Endometrial microvascular endothelial cells (primary cell): ENCODE results near the gene AAK1. TPM values are rescaled to one million over a fixed set of nuclear protein-coding genes. Genes with fewer than 3 reads are reported as not detected.

ENCODE experiments used
- in situ Hi-C: cut with HindIII; loops from 2 replicates; pipeline ENCODE4 v1.10.0; 2017; ENCODE audit warnings: low sequenced_read_pairs, low pct_unique_long_range_greater_than_20kb; ENCODE audit errors: inconsistent ontology term
- total RNA-seq: library from RNA; depleted of rRNA; stranded (reverse); fragments of >200 nt; gene quantifications from one replicate; pipeline ENCODE4 v1.2.3, GENCODE V29; 2015; ENCODE audit errors: inconsistent ontology term

AAK1 gene
- total RNA-seq, 1 donor from 2014 or later, result 47.8 TPM

DNA sequence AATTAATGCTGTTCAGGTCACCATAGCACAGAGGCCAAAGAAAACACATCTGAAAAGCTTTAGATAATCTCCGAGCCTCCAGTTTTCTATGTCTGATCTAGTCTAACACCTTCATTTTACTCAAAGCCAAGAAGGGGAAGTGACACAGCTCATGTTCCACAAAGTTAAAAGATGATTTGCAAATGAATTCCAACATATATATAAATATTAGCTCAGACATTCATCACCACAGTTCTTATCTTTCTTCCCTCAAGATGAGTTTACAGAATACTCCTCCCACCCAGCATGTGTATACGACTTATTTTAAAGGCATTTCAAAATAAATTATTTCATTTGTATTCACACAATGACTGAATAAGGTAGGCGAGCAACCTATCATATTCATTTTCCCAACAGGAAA, 82.4 kb downstream of the AAK1 start:
- in situ Hi-C loops, result loop anchor here (25.0 kb wide), 1 partner anchor 251 kb away; no protein-coding TSS in a partner anchor

DNA sequence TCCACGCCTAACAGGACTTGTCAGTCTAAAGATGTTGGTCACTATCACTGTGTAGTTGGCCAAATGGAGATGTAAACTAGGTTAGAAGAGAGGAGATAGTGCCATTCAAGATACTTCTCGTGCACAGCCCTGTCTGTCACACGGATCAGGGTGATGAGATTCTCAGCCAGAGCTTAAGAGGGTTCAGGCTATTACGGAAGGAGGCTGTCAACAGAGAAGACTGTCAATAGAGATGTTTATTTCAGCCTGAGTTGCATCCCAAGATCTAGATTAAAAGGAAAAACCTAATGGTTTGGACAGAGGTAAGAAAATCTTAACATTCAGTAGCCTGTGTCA, 83.4 kb downstream of the AAK1 start:
- in situ Hi-C loops, result loop anchor here (25.0 kb wide), 1 partner anchor 252 kb away; no protein-coding TSS in a partner anchor

DNA sequence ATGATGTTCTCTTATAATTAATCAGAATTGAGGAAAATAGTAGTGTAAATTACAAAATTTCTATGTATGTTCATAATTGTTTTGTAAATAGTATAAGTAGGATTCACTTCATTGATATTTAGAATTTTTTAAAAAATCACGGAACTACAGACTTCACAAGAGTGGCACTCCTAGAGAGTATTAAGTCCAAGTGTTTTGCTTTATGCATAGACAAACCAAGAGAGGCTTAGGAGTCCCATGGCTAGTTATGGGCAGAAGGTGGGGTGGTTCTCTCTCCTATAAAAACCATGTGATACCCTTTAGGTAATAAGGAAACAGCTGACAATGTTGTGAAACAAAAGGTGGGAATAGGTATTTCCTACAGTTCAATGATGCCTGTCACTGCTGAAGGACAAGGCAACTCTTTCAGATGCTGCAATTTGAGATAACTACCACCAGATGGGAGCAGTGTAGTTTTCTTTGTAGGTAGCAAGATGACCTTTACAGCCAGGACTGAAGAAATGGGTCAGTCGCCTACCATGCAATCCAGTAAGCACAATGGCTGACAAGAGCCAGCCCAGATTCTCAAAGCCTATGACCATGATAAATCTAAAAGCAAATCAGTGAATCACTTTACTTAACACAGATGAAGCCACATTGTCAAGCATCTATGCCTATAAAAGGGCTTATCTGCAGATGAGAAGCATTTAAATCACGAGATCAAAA, 83.9 kb downstream of the AAK1 start:
- in situ Hi-C loops, result loop anchor here (25.0 kb wide), 1 partner anchor 253 kb away; no protein-coding TSS in a partner anchor

DNA sequence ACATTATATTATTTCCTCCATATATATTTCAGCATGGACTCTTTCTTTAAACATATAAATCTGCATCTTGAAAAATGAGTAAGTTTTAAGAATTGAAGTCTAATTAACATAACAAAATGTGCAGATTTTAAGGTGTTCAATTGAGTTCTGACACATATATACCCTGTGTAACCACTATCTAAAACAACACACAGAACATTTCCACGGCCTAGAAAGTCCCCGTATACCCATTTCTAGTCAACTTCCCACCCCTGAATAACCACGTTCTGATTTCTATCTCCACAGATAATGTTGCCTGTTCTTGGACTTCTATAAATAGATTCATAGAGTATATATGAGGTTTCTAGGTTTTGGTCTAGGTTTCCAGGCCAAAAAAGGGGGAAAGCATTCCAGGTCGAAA, 87.5 kb downstream of the AAK1 start:
- in situ Hi-C loops, result loop anchor here (25.0 kb wide), 1 partner anchor 256 kb away; no protein-coding TSS in a partner anchor

DNA sequence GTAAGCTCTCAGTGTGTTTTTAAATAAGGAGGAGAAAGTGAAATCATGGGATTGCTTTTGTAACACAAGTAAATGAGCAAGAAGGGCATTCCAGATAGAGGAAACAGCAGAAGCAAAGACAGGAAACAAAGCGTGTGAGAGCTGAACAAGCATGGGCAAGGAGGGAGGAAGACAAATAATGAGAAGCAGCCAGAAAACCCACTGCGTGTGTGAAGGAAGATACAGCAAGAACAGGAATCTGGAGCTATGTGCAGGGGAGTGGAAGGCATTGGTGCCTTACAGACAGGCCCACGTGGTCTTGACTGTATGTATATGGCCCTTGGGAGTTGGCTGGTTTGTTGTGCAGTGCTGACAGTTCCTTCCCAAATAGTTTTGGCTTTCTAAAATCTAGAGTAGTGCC, 88.6 kb downstream of the AAK1 start:
- in situ Hi-C loops, result loop anchor here (25.0 kb wide), 1 partner anchor 257 kb away; no protein-coding TSS in a partner anchor

DNA sequence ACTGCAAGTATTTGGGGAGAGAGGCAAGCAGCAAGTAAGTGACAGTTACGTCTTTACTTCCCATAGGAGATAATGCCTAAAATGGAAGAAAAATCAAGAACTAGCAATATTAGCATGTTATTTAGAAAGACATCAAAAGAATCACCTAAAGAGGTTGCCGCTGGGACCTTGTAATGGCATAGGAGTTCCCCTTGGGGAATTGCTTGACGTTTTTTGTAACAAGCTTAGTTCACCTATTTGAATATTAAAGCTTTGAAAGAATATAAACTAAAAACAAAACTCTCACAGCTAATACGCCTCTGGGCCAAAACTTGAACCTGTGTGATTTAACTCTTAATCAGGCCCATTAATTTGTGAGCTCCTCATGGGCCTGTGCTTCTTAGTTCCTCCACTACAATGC, 89.0 kb downstream of the AAK1 start:
- in situ Hi-C loops, result loop anchor here (25.0 kb wide), 1 partner anchor 258 kb away; no protein-coding TSS in a partner anchor

DNA sequence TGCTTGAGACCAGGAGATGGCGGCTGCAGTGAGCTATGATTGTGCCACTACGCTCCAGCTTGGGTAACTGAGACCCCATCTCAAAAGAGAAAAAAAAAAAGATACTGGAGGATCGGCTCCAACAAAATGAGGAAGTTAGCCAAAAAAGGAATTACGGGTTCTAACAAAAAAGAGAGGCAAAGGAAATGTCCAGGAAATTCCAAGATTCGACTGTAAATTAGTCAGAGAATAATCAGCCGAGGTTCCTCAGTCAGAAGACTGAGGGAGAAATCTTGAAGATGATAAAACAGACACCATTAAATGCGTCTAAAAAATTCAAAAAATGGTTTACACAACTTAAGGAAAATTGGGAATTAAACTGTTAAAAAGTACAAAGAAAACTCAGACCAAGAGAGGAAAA, 89.5 kb downstream of the AAK1 start:
- in situ Hi-C loops, result loop anchor here (25.0 kb wide), 1 partner anchor 258 kb away; no protein-coding TSS in a partner anchor

DNA sequence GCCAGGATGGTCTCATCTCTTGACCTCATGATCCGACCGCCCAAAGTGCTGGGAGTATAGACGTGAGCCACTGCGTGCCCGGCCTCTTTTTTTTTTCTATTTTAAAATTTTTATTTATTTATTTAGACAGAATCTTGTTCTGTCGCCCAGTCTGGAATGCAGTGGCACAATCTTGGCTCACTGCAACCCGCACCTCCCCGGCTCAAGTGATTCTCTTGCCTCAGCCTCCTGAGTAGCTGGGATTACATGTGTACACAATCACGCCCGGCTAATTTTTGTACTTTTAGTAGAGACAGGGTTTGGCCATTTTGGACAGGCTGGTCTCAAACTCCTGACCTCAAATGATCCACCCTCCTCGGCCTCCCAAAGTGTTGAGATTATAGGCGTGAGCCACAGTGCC, 93.0 kb downstream of the AAK1 start:
- in situ Hi-C loops, result loop anchor here (25.0 kb wide), 1 partner anchor 262 kb away; no protein-coding TSS in a partner anchor

DNA sequence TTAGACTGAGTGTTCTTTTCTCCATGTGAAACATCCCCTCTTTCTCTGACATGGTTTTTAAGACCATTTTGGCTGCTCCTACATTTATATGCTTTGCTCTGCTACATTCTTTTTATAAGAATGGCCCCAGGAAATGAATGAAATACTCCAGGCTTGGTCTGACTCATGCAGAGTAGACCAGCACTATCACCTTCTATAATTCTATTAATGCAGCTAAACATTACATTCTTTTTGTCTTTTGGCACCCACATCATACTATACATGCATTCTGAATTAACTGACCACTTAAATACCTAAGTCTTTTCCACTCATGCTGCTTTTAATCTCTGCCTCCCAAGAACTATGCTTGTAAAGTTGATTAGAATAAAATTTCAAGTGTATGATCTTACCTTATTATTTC, 94.1 kb downstream of the AAK1 start:
- in situ Hi-C loops, result no loop called here

DNA sequence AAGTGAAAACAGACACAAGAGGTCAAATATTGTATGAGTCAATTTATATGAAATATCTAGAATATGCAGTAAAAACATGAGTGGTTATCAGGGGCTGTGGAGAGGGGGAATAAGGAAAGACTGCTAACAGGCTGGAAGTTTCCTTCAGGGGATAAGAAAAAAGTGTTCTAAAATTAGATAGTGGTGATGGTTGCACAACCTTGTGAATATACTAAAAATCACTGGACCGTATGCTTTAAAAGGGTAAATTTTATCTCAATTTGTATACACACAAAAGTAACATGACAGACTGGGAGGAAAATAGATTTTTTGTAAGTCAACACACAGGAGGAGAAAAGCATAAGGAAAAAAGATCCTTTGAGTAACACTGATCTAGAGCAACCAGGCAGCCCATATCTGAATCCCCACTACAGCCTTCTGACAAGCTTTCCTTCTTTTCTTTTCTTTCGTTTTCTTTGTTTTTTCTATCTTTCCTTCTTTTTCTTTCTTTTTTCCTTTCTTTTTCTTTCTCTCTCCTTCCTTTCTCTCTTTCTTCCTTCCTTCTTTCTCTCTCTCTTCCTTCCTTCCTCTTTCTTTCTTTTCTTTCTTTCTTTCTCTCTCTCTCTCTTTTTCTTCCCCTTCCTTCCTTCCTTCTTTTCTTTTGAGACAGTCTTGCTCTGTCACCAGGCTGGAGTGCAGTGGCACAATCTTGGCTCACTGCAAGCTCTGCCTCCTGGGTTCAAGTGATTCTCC, 95.4 kb downstream of the AAK1 start:
- in situ Hi-C loops, result no loop called here

DNA sequence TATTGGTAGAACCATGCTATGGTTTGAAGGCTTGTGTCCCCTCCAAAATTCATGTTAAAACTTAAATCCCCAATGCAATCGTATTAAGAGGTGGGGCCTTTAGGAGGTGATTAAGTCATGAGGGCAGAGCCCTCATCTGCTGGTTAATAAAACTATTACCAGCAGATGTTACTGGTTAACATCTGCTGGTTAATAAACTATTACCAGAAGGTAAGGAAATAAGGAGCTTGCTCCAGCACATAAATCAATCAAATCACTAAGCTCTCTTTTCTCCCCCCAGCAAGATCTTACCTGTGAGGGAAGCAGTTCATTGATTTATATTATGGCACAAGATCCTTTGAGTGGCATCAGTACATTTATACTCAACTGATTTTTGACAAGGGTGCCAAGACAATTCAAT, 96.9 kb downstream of the AAK1 start:
- in situ Hi-C loops, result no loop called here

DNA sequence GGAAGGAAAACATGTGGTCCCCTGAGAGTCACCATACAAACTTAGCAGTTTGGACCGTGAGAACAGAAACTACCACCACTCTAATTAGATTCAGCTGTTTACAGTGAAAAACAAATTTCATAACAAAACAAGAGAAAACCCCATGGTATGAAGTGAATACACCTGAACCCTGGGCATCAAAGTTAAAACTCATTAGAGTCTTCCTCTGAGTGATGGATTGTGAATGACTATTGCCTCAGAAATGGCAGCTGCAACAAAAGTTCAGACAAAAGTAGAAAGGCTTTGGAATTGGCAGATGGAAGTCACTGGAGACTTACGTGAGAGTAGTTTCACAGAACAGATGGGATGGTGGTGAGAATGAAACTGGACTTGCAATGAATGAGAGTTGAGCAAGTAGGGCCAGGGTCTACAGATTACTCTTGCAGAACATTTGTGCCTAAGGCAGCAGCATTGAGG, 98.0 kb downstream of the AAK1 start:
- in situ Hi-C loops, result no loop called here

DNA sequence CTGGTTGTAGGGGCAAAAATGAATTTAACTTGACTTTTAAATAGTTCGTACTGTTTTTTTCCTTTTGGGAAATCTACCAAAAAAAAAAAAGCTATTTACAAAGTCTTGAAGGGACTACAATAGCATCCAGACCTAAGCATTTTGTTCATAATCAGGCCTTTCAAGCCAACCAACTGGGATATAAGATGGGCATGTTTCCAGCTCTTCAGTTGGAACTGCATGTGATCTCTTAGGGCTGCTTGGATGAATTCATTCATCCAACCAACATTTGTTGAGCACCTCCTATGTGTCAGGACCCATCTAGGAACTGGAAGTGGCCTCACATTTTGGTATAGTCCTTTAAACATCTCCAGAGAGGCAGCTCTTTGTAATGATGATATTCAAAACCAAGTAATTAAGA, 98.6 kb downstream of the AAK1 start:
- in situ Hi-C loops, result no loop called here

DNA sequence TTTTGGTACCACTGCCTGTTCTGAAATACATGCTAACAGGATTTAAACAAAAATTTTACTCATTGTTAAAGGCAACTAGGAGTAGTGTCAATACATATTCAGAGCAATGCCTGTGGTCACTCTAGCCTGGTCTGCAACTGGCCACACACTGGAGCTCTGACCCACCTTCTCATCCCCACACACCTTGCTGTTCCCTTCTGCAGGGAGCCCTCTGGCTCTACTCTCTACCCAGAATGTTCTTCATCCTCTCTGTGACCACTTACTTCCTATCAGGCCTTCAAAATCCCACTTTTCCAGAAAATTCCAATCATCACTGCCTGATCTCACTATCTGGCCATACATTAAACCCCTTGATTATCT, 104.0 kb downstream of the AAK1 start:
- in situ Hi-C loops, result no loop called here

DNA sequence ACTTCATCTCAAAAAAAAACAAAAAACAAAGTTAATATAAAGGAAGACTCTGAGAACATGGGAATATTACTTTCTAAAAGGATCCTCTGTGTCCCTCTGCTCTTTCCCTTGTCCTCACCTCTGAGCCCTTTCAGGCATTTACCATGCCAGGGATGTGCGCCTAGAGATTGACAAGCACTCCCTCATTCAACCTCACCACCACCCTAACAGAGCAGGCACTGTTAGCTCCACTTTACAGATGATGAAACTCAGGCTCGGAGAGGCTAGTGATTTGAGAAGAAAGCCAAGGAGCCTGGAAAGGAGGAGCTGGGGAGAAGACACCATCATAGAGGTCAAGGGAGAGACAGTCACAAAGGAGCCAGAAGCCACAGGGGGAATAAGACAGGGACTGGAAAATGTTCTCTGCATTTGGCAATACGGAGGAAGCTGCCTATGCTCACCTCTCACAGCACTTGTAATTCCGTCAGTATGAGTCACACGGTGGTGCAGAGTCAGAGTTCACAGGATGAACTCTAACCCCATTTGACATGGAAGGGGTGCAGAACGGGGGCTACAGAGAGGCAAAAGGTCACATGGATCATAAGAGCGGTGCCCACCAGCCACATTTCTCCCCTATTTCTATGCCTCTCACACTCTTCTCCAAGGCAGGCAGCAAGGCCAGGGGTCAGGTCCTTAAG, 104.5 kb downstream of the AAK1 start:
- in situ Hi-C loops, result no loop called here

DNA sequence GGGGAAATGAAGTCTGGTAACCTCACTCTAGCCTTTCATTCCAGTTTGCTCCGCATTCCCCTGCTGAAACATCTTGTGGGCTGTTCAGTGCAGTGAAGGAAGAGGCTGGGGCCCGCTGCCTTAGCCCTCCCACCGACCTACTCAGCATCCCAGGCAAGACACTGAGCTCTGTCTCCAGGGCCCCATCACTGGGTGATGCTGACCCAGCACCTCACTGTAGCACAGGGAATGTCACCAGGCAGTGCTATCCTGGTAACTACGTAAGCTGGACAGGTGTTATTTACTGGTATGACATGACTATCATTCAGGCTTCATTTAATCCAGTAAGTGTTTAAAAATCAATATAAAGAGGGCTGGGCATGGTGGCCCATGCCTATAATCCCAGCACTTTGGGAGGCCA, 105.3 kb downstream of the AAK1 start:
- in situ Hi-C loops, result no loop called here

DNA sequence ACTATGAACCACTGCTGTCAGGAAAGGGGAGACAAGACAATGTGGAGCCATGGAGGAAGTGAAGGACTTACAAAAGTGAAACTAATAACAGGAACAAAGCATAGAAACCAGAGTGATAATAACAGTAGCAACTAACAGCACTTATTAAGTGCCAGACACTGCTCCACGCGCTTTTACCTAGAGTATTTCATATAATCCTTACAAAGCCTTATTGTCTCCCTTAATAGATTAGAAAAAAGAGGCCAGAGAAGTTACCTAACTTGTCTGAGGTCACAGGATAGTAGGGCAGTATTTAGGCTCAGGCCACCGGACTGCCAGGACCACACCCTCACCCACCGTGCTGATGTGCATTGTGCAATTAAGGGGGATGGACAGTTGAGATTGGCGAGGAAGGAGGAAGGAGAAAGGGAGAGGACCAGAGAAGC, 107.7 kb downstream of the AAK1 start:
- in situ Hi-C loops, result no loop called here

DNA sequence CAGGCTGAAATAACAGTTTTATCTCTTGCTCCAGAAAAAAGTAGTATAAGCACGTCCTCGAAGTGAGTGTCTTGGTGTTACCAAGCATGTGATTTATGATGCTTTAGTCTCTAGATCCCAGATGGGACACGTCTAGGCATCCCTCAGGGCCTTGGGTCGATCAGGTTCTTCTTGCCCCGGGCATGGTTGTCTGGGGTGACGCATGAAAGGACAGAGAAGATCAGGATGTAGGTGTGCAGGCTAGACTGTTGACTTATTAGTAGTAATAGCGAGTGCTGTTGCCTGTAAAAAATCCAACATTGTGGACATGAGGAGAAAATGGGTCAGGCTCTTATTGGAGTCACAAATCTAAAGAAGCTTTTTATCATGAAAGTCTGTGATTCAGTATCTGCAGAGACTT, 112.4 kb downstream of the AAK1 start:
- in situ Hi-C loops, result no loop called here

DNA sequence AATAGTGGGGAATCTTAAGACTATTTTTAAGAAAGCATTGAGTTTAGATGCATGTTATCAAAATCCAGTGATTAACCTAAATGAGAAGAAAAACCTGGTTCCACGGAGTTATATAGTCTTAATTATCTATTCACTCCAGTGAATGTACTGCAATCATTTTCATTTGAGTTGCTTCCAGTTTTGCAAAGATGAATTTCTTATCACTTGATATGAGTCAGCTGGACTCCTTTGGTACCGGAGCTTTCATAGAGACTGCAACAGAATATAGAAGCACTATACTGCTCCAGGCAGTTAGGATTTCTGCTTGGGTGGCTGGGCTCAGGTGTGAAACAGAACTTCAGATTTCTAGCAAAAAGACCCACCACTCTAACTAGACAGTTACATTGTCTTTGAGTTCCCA, 114.1 kb downstream of the AAK1 start:
- in situ Hi-C loops, result no loop called here

DNA sequence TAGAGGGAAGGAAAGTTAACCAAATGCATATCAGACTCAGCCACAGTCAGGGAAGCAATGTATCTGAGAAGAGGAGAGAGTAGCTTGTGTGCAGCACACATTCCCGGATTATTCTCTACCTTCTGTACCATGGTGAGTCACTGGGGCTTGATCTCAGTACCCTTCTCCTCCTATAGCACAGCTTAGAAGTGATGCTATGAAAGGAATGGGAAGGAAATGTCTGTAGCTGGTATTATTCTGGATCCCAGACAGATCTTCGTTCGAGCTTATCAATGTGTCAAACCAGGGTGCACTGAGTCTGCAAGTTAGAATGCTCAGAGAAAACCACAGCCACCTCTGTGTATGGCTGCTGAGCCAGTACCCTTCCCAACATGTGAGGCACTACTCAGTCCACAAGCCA, 118.3 kb downstream of the AAK1 start:
- in situ Hi-C loops, result no loop called here
